GM19468 (cell line): ENCODE results near the gene BMP7.
"Not testable (repeated sequence)": the region's sequence is repeated elsewhere in the genome, so short reads cannot be mapped to it uniquely, and the experiment has no call there.

Source experiments
- ATAC-seq: cut with Tn5 transposase; IDR thresholded peaks from one replicate; pipeline ENCODE4 v1.9.1; 2021; ENCODE audit warnings: mild to moderate bottlenecking, moderate library complexity, moderate number of reproducible peaks; ENCODE audit not compliant: unreplicated experiment; ENCODE audit errors: extremely low read depth

Gene BMP7

DNA sequence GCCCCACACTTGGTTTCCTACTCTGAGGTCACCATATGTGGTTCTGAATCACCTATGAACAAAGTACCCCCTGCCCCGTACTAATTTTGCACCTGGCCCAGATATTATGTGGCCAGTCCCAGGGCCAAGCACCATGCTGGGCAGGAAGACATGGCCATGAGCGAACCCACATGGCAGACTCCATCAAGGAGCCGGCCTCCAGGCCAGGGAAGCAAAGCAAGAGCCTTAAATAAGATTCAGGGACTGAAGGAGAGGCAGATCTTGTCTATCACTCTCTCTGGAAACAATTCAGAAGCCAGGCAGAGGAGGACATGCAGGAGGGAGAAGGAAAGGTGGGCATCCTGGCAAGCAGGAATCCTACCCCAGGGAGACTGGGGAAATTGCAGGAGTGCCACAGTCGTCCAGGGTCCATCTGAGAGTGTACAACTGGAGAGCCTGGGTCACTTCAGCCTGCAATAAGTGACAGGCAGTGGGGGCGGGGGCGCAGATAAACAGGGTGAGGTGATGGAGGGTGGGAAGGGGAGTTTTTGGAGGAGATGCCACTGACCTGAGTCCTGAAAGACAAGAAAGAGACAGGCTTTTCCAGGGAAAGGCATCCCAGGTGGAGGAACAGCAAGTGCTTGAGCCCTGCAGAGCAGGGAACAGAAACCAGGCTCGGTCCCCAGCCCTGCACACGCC is 2.1 kb upstream of the BMP7 start:
- no peak for ATAC-seq

- ATAC-seq = no peak
Observed at GRCh38 chr20:57267158-57267821, 849 bp upstream of the BMP7 start.

GRCh38 chr20:57265997-57266290 is 497 bp downstream of the BMP7 start:
- no peak for ATAC-seq

DNA sequence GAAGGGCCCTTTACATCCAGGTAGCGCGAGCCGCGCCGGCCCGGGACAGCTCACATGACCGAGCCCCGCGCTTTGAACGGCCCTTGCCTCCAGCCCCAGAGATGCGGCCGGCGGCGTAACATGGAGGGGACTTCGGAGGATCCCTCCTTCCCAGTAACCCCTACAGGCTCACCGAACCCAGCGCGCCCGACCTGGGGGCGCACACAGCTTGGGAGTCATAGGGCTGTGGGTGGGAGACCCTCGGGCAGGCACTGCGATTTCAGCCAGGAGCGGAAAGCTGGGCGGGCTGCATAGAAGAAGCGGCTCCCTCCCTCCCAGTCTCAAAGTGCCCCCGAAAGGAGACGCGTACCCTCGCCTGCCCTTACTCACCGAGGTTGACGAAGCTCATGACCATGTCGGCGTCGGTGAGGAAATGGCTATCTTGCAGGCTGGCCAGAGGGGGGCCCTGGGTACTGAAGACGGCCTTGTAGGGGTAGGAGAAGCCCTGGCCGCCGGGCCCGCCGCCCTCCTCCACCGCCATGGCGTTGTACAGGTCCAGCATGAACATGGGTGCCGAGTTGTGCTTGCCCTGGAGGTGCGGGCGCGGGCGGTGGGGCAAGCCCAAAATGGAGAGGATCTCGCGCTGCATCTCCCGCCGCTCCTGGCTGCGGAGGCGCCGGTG is 975 bp downstream of the BMP7 start:
- no peak for ATAC-seq

GRCh38 chr20:57264908-57265335 is 1.5 kb downstream of the BMP7 start:
- ATAC-seq = not testable (repeated sequence)

DNA sequence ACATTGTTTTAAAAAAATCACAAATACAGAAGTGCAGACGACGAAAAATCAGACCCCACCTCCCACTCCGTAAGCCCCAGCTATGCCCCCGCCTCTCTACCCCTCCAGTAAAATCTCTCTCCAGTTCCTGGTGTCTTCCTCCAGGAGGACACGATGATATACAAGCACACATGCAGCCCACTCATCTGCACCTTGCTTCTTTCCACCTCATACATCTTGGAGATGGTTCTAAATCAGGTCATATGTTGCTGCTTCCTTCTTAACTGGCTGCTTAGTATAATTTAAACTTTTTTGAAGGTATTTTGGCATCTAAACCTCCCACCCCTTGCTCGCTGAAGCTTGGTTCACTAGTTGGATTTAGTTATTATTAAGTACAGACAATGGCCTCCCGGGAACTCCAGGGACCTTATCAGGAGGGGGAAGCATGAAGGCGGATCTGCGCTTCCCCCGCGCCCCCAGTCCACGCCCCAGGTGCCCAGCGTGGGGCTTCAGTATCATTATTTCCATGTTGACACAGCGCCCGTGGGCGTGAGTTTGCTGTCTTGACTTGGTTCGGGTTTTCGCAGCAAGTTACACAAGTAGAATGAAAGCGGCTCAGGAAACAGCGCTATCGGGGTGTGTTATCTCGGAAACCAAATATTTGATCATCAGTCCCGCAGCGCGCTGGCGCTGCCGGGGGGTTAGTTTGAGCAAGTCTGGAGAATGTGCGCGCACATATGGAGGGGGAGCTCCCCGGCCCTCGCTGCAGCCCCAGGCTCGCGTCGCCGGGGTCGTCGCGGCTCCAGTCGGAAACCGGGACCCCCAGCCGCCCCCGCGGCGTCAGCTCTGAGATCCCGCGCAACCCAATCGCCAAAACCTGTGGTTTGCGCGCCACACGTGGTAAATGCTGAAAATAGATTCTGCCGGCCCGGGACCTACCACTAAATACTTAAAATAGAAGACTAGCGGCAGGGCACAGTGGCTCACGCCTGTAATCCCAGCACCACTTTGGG is 2.3 kb downstream of the BMP7 start:
- no peak for ATAC-seq

GRCh38 chr20:57262784-57263609 is 3.4 kb downstream of the BMP7 start:
- no peak for ATAC-seq

GRCh38 chr20:57262301-57262700 is 4.1 kb downstream of the BMP7 start:
- ATAC-seq = no peak

- ATAC-seq = no peak
Observed at GRCh38 chr20:57261457-57262251, 4.8 kb downstream of the BMP7 start.

GRCh38 chr20:57260934-57261333 is 5.5 kb downstream of the BMP7 start:
- no peak for ATAC-seq

DNA sequence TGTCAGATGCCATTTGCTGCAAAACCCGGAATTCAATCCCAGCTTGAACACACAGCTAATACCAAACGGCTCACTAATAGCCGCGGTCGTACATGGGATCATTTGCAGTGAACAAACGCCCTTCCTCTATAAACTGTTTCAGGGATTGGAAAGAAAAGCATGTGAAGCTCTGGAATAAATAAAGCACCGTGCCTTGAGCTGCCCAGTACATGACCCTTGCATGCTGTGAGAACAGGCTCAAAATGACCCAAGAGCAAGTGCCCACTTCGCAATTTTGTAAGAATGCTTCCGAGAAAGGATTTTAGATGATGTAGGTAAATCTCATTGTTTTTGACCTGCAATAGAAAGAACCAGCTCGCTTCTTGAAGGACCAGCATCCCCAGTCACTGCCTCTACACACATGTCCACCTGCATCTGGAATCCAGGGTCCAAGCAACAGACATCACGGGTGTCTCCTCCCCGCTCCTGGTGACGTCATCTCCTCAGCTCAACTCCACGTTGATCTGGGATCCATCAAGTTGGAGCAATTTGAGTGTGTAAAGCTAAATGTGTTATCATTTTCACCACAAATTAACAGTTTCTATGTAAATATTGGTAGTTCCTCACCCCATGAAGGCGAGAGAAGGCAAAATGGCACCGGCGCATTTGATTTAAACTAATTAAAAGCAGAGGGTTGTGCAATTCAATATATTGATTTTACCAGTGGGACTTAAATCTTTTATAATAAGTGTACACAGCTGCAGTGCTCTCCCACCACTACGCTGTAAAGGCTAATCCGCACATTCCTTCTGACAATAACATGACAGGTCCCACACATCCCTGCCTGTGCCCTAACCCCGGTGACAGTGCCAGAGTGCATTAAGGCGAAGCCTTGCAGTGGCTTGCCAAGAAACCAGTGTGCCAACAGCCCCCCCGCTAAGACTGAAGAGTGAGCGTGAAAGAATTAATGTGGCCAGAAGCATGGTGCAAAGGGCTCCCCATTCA is 6.2 kb downstream of the BMP7 start:
- no peak for ATAC-seq

DNA sequence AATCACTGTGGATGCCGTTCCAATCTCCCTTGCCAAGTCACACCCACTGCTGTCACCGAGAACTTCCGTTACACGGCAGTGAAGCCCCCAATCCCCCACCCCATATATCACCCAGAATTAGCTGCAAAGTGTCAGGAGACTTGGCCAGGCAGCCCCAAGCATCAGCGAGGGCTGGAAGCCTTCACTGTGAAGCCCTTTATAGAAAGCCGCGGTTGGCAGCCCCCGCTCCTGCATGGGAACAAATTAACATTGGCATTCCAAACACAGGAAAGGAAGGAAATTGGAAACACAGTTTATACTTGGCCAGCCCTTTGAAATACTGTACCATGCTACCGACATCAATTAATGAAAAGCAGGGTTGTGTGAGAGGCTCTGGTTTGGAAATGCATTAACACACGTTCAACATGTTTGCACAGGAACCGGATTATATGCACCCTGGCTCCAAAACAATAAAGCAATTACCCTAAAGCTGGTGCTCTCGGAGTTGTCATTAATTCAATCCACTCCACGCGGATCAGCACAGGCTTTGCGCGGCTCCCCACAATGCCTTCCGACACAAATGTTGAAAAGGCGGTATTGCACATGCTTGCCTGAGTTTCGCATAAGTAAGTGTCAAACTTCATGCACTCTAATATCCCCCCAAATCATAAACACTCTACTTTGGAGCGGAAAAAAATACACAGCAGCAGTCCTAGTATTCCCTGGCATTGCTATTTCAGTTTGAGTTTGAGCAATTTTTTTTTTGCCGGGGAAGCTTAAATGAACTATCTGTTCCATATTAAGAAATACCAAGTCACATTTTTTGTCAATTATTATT is 7.1 kb downstream of the BMP7 start:
- no peak for ATAC-seq

- ATAC-seq = no peak
Observed at GRCh38 chr20:57257701-57258453, 8.6 kb downstream of the BMP7 start.

GRCh38 chr20:57256908-57257307 is 9.5 kb downstream of the BMP7 start:
- ATAC-seq = no peak

DNA sequence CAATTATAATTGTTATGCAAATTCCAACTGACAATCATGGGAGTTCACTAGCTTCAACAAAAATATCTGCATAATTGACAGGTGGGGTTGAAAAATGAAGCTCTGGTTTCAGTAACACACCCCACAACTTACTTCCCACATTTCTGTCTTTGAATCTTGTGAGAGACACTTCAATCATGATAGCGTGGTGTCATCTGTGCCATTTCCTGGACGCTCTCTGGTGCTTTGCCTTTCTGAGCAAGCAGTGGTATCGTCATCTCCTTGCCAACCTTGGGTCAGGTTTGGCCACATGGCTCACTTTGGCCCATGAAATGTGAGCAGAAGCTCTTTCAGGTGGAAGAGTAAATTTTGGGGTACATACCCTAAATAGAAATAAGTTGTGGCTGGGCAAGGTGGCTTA is 10.2 kb downstream of the BMP7 start:
- ATAC-seq = no peak

- ATAC-seq = no peak
Observed at GRCh38 chr20:57255183-57255582, 11.3 kb downstream of the BMP7 start.
